HG02938 (cell line): Measurements from ENCODE around the gene CD74.

Source experiments
- ATAC-seq: cut with Tn5 transposase; IDR thresholded peaks from one replicate; pipeline ENCODE4 v1.9.1; 2021; ENCODE audit warnings: mild to moderate bottlenecking, moderate library complexity; ENCODE audit not compliant: unreplicated experiment

The CD74 gene

DNA sequence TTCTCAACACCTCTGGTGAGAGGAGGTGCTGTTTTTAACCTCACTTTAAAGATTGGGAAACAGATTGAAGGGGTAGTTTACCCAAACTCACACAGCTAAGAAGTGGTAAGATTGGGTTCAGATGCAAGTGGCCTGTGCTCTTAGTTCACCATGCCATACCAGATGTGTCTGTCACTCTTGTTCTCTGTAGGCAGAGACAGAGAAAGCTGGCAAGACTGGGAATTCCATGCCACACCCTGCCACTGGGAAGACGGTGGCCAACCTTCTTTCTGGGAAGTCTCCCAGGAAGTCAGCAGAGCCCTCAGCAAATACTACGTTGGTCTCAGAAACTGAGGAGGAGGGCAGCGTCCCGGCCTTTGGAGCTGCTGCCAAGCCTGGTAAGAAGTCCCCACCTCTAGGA, 44.2 kb downstream of the CD74 start:
- no peak for ATAC-seq

DNA sequence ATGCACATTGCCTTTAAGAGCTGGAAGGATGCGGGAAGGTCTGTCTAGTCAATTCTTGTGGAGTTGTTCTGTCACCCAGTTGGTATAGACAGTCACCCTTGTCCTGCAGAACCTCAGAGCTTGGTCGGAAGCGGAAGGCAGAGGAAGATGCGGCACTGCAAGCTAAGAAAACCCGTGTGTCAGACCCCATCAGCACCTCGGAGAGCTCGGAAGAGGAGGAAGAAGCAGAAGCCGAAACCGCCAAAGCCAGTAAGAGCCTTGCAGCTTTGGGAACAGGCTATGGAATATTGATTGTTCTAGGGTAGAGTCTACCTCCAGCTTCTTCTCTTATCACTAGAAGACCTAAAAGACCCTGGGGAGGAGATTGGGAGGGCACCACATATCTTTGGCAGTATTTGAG, 48.7 kb downstream of the CD74 start:
- no peak for ATAC-seq

DNA sequence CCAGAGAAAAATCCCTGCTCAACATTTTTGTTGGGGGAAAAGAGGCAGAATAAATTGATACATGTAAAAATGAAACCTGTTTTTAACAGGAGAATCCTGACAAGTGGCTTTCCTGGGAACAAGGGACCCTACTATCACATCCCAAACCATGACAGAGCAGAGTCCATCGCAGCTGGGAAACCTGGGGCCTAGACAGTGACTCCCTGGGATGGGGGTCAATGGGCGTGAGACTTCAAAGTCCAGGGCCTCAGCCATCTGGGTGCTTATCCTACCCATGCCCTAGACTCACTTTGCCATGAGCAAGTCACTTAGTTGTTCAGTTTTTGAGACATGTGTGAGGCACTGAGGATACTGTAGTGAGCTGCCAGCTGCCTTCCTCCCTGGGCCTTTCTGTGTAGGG, 49.5 kb downstream of the CD74 start:
- no peak for ATAC-seq

DNA sequence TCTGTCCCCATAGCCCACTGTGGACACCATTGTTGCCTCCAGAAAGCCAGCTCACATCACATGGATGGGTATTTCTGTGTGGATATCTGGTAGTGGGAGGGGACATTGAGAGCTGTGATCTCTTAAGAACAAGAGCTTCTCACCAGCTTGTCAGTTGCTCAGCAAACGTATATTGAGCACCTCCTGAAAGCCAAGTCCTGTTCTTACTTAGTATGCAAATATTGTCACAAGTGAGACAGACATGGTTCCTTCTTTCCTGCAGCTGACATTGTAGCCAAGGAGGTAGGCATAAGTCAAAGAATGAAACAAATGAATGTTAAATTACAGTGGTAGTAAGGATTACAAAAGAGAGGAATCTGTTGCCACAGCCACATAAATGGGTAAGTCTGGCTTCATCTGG, 51.4 kb downstream of the CD74 start:
- ATAC-seq, result peak; percentile 36

DNA sequence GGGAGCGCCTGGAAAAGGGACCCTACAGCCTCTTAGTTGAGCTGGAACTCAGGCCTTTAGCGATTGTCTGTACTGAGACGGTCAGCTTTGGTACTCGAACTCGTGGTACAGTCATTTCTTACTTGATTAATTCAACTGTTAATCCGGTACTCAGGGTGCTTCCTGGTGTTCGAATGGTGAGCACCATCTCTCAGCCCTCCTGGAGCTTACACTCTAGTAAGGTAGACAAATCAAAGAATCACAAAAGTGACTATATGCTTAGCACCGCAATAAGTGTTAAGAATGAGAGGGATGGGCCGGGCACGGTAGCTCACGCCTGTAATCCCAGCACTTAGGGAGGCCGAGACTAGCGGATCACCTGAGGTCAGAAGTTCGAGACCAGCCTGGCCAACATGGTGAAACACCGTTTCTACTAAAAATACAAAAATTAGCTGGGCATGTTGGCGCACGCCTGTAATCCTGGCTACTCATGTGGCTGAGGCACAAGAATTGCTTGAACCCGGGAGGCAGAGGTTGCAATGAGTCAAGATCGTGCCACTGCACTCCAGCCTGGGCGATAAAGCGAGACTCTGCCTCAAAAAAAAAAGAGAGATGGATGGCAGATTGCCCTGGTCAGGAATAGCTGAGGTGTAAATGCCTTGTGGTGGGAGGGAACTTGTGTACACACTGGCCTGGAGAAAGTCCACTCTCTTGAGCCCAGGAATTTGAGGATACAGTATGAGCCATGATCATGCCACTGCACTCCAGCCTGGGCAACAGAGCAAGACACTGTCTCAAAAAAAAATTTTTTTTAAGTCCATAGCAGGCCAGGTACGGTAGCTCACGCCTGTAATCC, 54.2 kb downstream of the CD74 start:
- no peak for ATAC-seq

DNA sequence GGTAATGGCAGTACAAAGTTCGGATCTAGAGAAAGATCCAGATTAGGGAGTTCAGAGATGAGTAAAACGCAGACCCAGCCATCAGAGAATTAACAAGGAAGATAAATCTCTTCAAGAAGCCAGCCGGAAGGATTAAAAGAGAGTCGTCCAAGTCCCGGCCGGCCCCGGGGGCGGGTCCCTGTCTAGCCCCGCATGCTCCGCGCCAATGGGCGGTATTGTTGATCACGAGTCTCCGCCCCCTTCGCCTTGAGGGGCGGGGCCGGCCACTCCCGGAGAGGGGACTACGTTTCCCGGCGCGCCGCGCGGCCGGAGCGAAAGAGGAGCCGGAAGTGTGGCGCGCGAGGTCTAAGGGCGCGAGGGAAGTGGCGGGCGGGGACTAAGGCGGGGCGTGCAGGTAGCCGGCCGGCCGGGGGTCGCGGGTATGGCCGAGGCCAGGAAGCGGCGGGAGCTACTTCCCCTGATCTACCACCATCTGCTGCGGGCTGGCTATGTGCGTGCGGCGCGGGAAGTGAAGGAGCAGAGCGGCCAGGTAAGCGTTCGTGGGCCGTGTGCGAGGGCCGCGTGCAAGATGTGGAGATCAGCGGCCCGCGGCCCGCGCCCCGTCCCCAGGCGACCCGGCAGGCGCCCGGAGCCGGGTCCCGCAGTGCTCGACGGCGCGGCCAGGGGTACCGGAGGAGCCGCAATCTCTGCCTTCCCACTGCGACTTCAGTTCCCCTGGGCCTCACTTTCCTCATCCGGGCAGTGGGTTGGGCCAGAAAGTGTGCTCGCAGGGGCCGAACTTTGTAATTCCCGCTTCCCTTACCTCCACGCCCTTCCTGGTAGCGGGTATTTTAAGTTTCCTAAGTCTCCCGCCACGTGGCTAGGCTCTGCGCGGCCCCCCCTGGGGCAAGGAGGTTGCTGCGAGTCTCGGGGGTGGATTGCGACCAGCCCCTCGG, 55.1 kb downstream of the CD74 start, which contains the start of gene TCOF1:
Gene TCOF1 (plus strand): TSS at position 372 of the 935 bp plus-strand sequence. CDS start 50 bp downstream, at position 422.
- ATAC-seq, result peak; percentile 89

DNA sequence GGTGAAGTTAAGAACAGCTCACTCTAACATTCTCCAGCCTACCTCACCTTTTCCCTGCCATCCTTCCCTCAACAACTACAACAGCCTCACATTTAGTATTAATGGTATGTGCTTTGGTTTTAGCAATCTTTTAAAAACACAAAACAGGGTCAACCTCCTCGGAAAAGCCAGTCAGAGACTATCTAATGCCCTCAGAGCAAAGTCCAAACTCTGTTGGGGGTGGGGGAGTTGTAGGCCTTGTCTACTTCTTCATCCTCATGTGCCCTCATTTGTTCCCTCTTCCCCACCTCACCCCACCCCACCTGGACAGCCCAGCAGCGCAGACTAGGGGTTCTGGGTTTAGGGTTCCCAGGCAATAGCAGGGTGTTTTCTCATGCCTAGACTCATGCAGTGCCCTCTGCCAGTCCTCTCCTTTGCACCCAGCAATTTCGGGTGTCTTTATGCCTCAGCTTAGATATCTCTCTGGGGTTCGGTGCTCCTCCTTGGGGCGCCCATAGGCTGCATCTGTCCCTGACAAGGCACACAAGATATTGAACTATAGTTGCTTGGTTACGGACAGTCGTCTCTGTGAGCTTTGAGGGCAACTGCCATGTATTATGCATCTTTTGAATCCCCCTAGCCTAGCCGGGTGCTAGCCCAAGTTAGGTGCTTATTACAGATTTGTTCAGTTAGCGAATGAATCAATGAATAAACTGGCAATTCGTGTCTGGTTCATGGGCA, 56.0 kb downstream of the CD74 start:
- ATAC-seq, result no peak

DNA sequence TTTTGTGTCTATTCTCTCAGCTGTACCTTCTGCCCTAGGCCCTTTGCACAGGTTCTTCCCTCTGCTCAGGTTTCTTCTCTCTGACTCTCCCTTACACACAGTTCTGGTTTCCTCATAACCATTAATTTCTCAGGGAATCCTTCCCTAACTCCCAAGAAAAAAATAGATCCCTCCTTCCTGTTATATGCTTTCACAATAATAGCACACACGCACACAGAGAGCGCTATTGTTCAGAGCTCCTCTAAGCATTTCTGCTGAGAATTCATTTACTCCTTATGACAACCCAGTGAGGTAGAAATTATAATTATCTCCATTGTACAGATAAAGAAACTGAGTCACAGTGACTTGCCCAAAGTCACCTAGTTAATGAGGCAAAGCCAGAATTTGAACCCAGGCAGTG, 56.9 kb downstream of the CD74 start:
- ATAC-seq, result no peak

DNA sequence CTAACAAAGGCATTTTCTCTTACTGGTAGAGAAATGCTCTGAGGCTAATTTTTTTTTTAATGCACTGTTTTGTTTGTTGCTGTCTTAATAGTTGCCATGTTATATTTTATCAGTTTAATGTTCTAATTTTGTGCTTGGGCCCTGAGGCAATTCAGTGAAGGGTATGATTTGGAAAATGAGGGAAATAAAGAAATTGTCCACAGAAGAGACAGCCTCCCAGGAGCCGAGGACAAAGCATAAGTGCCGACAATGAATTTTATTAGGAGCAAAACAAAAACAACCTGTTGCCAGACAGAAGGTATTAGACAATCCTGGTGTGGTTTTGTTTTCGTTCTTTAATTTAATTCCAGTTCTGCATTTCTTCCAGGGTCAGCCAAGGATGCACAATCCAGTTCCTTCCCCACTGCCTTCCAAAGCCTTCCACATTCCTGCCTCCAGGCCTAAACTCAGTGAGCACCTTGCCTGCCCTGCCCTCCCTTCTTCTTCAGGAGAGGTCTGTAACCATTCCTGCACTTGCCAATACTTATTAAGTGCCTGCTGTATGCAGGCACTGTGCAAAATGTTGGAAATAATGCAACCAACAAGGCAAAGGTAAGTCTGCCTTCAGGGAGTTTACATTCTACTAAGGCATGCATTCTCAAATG, 59.6 kb downstream of the CD74 start:
- no peak for ATAC-seq

DNA sequence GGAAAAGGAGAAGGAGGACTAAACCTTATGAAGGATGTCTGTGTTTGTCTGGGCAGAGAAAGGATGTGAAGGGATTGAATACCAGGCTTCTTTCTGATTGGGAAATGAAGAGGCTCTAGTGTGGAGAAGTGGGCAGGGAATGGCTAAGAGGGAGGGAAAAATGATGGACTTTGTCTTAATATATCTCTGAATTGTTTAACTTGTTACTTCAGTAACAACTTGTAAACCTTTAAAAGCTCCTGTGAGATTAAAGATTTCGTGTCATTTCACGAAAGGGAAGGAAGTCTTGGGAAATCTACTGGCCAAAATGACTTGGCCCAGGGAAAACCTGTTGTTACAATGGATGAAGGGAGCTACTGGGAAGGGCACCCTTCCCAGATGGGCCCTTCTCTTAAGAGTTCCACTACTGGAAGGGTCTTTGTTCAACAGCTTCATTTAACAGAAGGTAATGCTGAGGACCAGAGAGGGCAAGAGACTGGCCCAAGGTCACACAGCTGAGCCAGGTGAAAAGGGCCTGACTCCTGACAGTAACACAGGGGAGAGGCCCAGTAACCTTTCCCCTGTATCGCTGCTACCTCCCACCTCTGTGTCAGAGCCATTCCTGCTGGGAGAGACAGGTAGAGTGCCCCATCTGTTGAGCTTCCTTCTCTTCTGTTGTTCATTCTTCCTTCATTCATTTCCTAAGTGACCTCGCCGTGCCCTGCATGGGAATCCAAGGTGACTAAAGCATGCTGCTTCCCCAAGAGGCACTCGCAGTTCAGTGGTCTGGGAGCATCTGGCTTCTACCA, 60.3 kb downstream of the CD74 start:
- ATAC-seq, result no peak
